RPMI7951 (cell line): ENCODE results near the gene CHN1. TPM values are rescaled to one million over a fixed set of nuclear protein-coding genes. Genes with fewer than 3 reads are reported as not detected.
A peak's percentile ranks its signal among the peaks of the same experiment; 100 is the strongest.

Experiments used
- DNase-seq: peaks from one replicate; pipeline ENCODE4 v3.0.0-alpha.2; 2012; ENCODE audit warnings: low read depth
- total RNA-seq: library from RNA; depleted of rRNA; stranded (reverse); fragments of >200 nt; shearing (Covaris generic); gene quantifications from 2 replicates; pipeline ENCODE4 v1.2.3, GENCODE V29; 2014

The CHN1 gene
- total RNA-seq, 1 experiment from 2014 or later, result 163 TPM

GRCh38 chr2:175011505-175011904, 6.3 kb upstream of the CHN1 start:
- DNase-seq, result no peak

- no peak for DNase-seq
Measured at GRCh38 chr2:175010848-175011254, 5.7 kb upstream of the CHN1 start.

GRCh38 chr2:175009917-175010621, 4.9 kb upstream of the CHN1 start:
- DNase-seq, result no peak

GRCh38 chr2:175008801-175009495, 3.8 kb upstream of the CHN1 start:
- DNase-seq, result no peak

GRCh38 chr2:175008009-175008408, 2.8 kb upstream of the CHN1 start:
- DNase-seq, result no peak

- no peak for DNase-seq
Measured at GRCh38 chr2:175007510-175007909, 2.3 kb upstream of the CHN1 start.

GRCh38 chr2:175006281-175006680, 1.1 kb upstream of the CHN1 start:
- DNase-seq, result no peak

GRCh38 chr2:175005733-175006264, 618 bp upstream of the CHN1 start:
- DNase-seq, result no peak

GRCh38 chr2:175004730-175004979, 526 bp downstream of the CHN1 start:
- no peak for DNase-seq

- peak; percentile 33 for DNase-seq
Measured at GRCh38 chr2:175003875-175004729, 1.1 kb downstream of the CHN1 start.

GRCh38 chr2:175002547-175003274, 2.5 kb downstream of the CHN1 start:
- DNase-seq, result no peak

- DNase-seq, result no peak
Measured at GRCh38 chr2:175001566-175001965, 3.6 kb downstream of the CHN1 start.

- no peak for DNase-seq
Measured at GRCh38 chr2:174997110-174997509, 8.1 kb downstream of the CHN1 start.

GRCh38 chr2:174996622-174997021, 8.6 kb downstream of the CHN1 start:
- DNase-seq, result no peak

GRCh38 chr2:174994381-174994780, 10.8 kb downstream of the CHN1 start:
- DNase-seq, result no peak

GRCh38 chr2:174992886-174993285, 12.3 kb downstream of the CHN1 start:
- DNase-seq, result no peak

- DNase-seq, result peak; percentile 49
Measured at GRCh38 chr2:174985614-174986013, 19.6 kb downstream of the CHN1 start.

- DNase-seq, result no peak
Measured at GRCh38 chr2:174984561-174984960, 20.6 kb downstream of the CHN1 start.

- no peak for DNase-seq
Measured at GRCh38 chr2:174981331-174981730, 23.9 kb downstream of the CHN1 start.

- DNase-seq, result no peak
Measured at GRCh38 chr2:174979996-174980395, 25.2 kb downstream of the CHN1 start.

- DNase-seq, result no peak
Measured at GRCh38 chr2:174977364-174977763, 27.8 kb downstream of the CHN1 start.

GRCh38 chr2:174974131-174974530, 31.1 kb downstream of the CHN1 start:
- no peak for DNase-seq
